ENCODE data around the gene KIF6.
A peak's percentile ranks its signal among the peaks of the same experiment; 100 is the strongest.
"Not testable (repeated sequence)": the region's sequence is repeated elsewhere in the genome, so short reads cannot be mapped to it uniquely, and the experiment has no call there.

The KIF6 gene

DNA sequence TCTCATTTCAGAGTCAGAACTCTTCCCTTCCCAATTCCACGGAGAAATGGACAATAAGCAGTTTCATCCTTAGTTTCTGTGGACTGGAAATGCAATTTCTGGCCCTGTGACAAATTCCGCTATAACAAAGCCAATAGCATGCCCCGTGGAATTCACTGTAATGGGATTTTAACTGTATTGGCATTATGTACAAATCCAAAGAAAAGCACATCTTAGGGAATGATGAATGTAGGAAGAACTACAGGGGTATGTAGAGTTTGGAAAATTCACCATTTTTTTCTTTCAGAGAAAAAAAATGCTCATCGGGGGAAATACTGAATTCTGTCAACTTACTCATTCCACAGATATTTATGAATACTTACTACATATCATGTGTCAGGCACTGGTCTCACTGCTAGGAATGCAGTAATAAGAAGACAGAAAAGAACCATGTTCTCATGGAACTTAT is 43.5 kb downstream of the KIF6 start:
- no peaks in the 10 kb centered on the region for H3K9me3 ChIP-seq (ENCODE audit: insufficient read depth, low read depth, low read length)
- no peak overlapping the region for H3K27ac ChIP-seq (ENCODE audit: low read length)
- no peaks in the 10 kb centered on the region for H3K36me3 ChIP-seq (ENCODE audit: insufficient read depth, low read depth, low read length)
- H3K27me3 ChIP-seq (ENCODE audit: insufficient read depth, low read length), result no peaks in the 10 kb centered on the region
- H3K4me3 ChIP-seq (ENCODE audit: low read length), result no peak overlapping the region
- H3K9ac ChIP-seq (ENCODE audit: low read depth, low read length), result no peak overlapping the region
- H3K4me1 ChIP-seq (ENCODE audit: insufficient read depth, low read length), result no peaks in the 10 kb centered on the region

DNA sequence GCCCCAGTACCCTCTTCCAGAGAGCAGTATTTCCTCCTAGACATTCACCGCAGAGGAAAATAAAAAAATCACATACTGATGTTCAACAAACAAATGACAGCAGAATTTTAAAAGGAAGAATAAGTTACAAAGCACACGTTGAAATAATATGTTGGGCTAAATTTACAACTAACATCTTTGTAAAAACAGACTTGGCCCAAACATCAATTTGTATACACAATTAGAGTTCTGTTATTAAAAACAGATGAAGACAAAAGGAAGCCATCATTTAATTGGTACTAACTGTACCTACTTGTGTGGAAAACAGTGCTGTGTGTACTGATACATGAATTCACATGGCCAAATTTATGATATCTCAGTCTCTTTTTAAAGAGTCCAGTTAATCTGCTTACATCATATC is 46.3 kb downstream of the KIF6 start:
- Histone ChIP-seq H3K27ac (ENCODE audit: low read length) (no peak overlapping the region), H3K4me1 (ENCODE audit: insufficient read depth, low read length) (no peaks in the 10 kb centered on the region), H3K27me3 (ENCODE audit: insufficient read depth, low read length) (no peaks in the 10 kb centered on the region), H3K9me3 (ENCODE audit: insufficient read depth, low read depth, low read length) (no peaks in the 10 kb centered on the region), H3K9ac (ENCODE audit: low read depth, low read length) (no peak overlapping the region), H3K36me3 (ENCODE audit: insufficient read depth, low read depth, low read length) (no peaks in the 10 kb centered on the region), H3K4me3 (ENCODE audit: low read length) (no peak overlapping the region)

- not testable (repeated sequence) for H3K27me3 ChIP-seq (ENCODE audit: insufficient read depth, low read length); H3K9ac ChIP-seq (ENCODE audit: low read depth, low read length); H3K4me3 ChIP-seq (ENCODE audit: low read length); H3K4me1 ChIP-seq (ENCODE audit: insufficient read depth, low read length); H3K27ac ChIP-seq (ENCODE audit: low read length); H3K36me3 ChIP-seq (ENCODE audit: insufficient read depth, low read depth, low read length)
- H3K9me3 ChIP-seq (ENCODE audit: insufficient read depth, low read depth, low read length), result peaks cover 14% of the 10 kb centered on the region; the same call in 1 of the 2 replicates
Observed at GRCh38 chr6:39677318-39677717, 47.9 kb downstream of the KIF6 start.

- Histone ChIP-seq H3K4me3 (ENCODE audit: low read length) (no peak overlapping the region), H3K36me3 (ENCODE audit: insufficient read depth, low read depth, low read length) (no peaks in the 10 kb centered on the region), H3K27ac (ENCODE audit: low read length) (no peak overlapping the region), H3K27me3 (ENCODE audit: insufficient read depth, low read length) (no peaks in the 10 kb centered on the region), H3K9me3 (ENCODE audit: insufficient read depth, low read depth, low read length) (peaks cover 14% of the 10 kb centered on the region; the same call in 1 of the 2 replicates), H3K9ac (ENCODE audit: low read depth, low read length) (no peak overlapping the region), H3K4me1 (ENCODE audit: insufficient read depth, low read length) (peaks cover 4% of the 10 kb centered on the region; the same call in 1 of the 2 replicates)
Observed at GRCh38 chr6:39670519-39670918, 54.7 kb downstream of the KIF6 start.

- no peaks in the 10 kb centered on the region for H3K27me3 ChIP-seq (ENCODE audit: insufficient read depth, low read length)
- peaks cover 14% of the 10 kb centered on the region; the same call in 1 of the 2 replicates for H3K9me3 ChIP-seq (ENCODE audit: insufficient read depth, low read depth, low read length)
- H3K27ac ChIP-seq (ENCODE audit: low read length), result no peak overlapping the region
- peaks cover 4% of the 10 kb centered on the region; the same call in 1 of the 2 replicates for H3K4me1 ChIP-seq (ENCODE audit: insufficient read depth, low read length)
- H3K9ac ChIP-seq (ENCODE audit: low read depth, low read length), result no peak overlapping the region
- no peaks in the 10 kb centered on the region for H3K36me3 ChIP-seq (ENCODE audit: insufficient read depth, low read depth, low read length)
- H3K4me3 ChIP-seq (ENCODE audit: low read length), result no peak overlapping the region
Observed at GRCh38 chr6:39669973-39670342, 55.2 kb downstream of the KIF6 start.

GRCh38 chr6:39669207-39669972 is 55.8 kb downstream of the KIF6 start:
- no peak overlapping the region for H3K9ac ChIP-seq (ENCODE audit: low read depth, low read length)
- H3K36me3 ChIP-seq (ENCODE audit: insufficient read depth, low read depth, low read length), result no peaks in the 10 kb centered on the region
- peaks cover 4% of the 10 kb centered on the region; the same call in 1 of the 2 replicates for H3K4me1 ChIP-seq (ENCODE audit: insufficient read depth, low read length)
- no peaks in the 10 kb centered on the region for H3K27me3 ChIP-seq (ENCODE audit: insufficient read depth, low read length)
- H3K4me3 ChIP-seq (ENCODE audit: low read length), result peak overlapping the region; percentile 27; the same call in 1 of the 2 replicates
- H3K27ac ChIP-seq (ENCODE audit: low read length), result no peak overlapping the region
- peaks cover 14% of the 10 kb centered on the region; the same call in 1 of the 2 replicates for H3K9me3 ChIP-seq (ENCODE audit: insufficient read depth, low read depth, low read length)

GRCh38 chr6:39666706-39667489 is 58.3 kb downstream of the KIF6 start:
- no peaks in the 10 kb centered on the region for H3K27me3 ChIP-seq (ENCODE audit: insufficient read depth, low read length)
- H3K9ac ChIP-seq (ENCODE audit: low read depth, low read length), result no peak overlapping the region
- H3K4me1 ChIP-seq (ENCODE audit: insufficient read depth, low read length), result peaks cover 4% of the 10 kb centered on the region; the same call in 1 of the 2 replicates
- H3K27ac ChIP-seq (ENCODE audit: low read length), result no peak overlapping the region
- H3K36me3 ChIP-seq (ENCODE audit: insufficient read depth, low read depth, low read length), result no peaks in the 10 kb centered on the region
- no peaks in the 10 kb centered on the region for H3K9me3 ChIP-seq (ENCODE audit: insufficient read depth, low read depth, low read length)
- no peak overlapping the region for H3K4me3 ChIP-seq (ENCODE audit: low read length)

DNA sequence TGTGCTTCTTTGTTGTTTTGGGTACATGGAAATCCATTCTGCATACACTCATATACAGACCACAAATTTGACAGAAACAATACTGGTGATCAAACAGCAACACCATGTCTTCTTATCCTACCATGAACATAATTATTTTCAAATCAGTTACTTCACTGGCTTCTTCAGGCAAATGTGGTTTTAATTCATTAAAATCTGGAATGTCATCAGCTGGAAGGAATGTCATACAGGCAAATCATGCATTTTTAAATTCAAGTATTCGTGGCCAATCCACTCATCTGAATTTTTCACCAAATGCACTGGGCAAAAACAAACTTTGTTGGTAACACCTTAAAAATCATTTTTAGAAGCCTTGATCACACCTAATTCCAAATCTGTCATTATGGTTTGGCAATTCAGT is 59.3 kb downstream of the KIF6 start:
- H3K4me1 ChIP-seq (ENCODE audit: insufficient read depth, low read length), result peaks cover 4% of the 10 kb centered on the region; the same call in 1 of the 2 replicates
- H3K27ac ChIP-seq (ENCODE audit: low read length), result no peak overlapping the region
- H3K27me3 ChIP-seq (ENCODE audit: insufficient read depth, low read length), result no peaks in the 10 kb centered on the region
- no peak overlapping the region for H3K4me3 ChIP-seq (ENCODE audit: low read length)
- no peak overlapping the region for H3K9ac ChIP-seq (ENCODE audit: low read depth, low read length)
- H3K9me3 ChIP-seq (ENCODE audit: insufficient read depth, low read depth, low read length), result no peaks in the 10 kb centered on the region
- no peaks in the 10 kb centered on the region for H3K36me3 ChIP-seq (ENCODE audit: insufficient read depth, low read depth, low read length)

GRCh38 chr6:39664173-39664572 is 61.0 kb downstream of the KIF6 start:
- Histone ChIP-seq H3K9me3 (ENCODE audit: insufficient read depth, low read depth, low read length) (no peaks in the 10 kb centered on the region), H3K4me1 (ENCODE audit: insufficient read depth, low read length) (peaks cover 3% of the 10 kb centered on the region; the same call in 1 of the 2 replicates)

GRCh38 chr6:39657355-39658135 is 67.7 kb downstream of the KIF6 start:
- no peaks in the 10 kb centered on the region for H3K9me3 ChIP-seq (ENCODE audit: insufficient read depth, low read depth, low read length)
- peaks cover 13% of the 10 kb centered on the region; the same call in 1 of the 2 replicates for H3K4me1 ChIP-seq (ENCODE audit: insufficient read depth, low read length)
- no peak overlapping the region for H3K9ac ChIP-seq (ENCODE audit: low read depth, low read length)
- H3K27me3 ChIP-seq (ENCODE audit: insufficient read depth, low read length), result no peaks in the 10 kb centered on the region
- no peak overlapping the region for H3K4me3 ChIP-seq (ENCODE audit: low read length)
- no peak overlapping the region for H3K27ac ChIP-seq (ENCODE audit: low read length)
- no peaks in the 10 kb centered on the region for H3K36me3 ChIP-seq (ENCODE audit: insufficient read depth, low read depth, low read length)

More at GRCh38 chr6:39664173-39664572, 61.0 kb downstream of the KIF6 start:
- Histone ChIP-seq H3K4me3 (ENCODE audit: low read length) (no peak overlapping the region), H3K36me3 (ENCODE audit: insufficient read depth, low read depth, low read length) (no peaks in the 10 kb centered on the region), H3K27ac (ENCODE audit: low read length) (no peak overlapping the region), H3K27me3 (ENCODE audit: insufficient read depth, low read length) (no peaks in the 10 kb centered on the region), H3K9ac (ENCODE audit: low read depth, low read length) (no peak overlapping the region)

DNA sequence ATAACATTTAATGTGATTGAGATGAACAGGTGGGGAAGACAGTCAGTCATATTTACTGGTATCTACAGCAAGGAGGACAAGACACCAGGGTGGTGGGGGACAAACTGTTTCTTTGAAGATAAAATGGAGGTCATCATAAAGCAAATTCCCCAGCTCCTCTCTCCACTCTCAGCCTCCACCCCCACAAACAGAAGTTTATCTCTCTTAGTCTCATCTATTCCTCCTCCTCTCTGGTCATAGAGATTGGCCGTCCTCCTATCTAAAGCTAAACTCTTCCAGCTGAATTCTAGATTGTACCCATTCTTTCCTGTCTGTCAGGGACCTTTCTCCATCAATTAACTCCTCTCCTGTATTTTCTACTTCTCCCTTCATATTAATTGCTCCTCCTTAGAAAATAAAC is 71.1 kb downstream of the KIF6 start:
- no peaks in the 10 kb centered on the region for H3K36me3 ChIP-seq (ENCODE audit: insufficient read depth, low read depth, low read length)
- no peak overlapping the region for H3K27ac ChIP-seq (ENCODE audit: low read length)
- no peak overlapping the region for H3K9ac ChIP-seq (ENCODE audit: low read depth, low read length)
- H3K9me3 ChIP-seq (ENCODE audit: insufficient read depth, low read depth, low read length), result no peaks in the 10 kb centered on the region
- peaks cover 18% of the 10 kb centered on the region; the same call in 1 of the 2 replicates for H3K4me1 ChIP-seq (ENCODE audit: insufficient read depth, low read length)
- H3K4me3 ChIP-seq (ENCODE audit: low read length), result no peak overlapping the region
- H3K27me3 ChIP-seq (ENCODE audit: insufficient read depth, low read length), result no peaks in the 10 kb centered on the region

Measured in iPS-20b (cell line).